Panc1 (cell line): ENCODE data around the gene AGPAT4. TPM values are rescaled to one million over a fixed set of nuclear protein-coding genes. Genes with fewer than 3 reads are reported as not detected.

Source experiments
- ATAC-seq: fragments of 200-7000 bp; cut with Tn5 transposase; 2 replicates; pipeline ENCODE4 v1.9.1; 2020; ENCODE audit warnings: mild to moderate bottlenecking, moderate library complexity
- BruUV-seq: library from RNA; stranded (reverse); fragments of 400-500 nt; replicated peaks from 2 replicates; lab custom pipeline; 2021; lab: Mats Ljungman, UMichigan
- CTCF ChIA-PET: fragments of 300-600 bp; sonication (Branson Sonifier 250); formaldehyde crosslinking; loops from one replicate; lab custom pipeline; 2022; ENCODE audit warnings: antibody characterized with exemption; lab: Charles Lee
- POLR2A ChIA-PET: fragments of 300-600 bp; sonication (Branson Sonifier 250); formaldehyde crosslinking; loops from one replicate; lab custom pipeline; 2022; ENCODE audit warnings: antibody characterized with exemption; lab: Charles Lee
- DNase-seq: peaks from one replicate; pipeline ENCODE4 v3.0.0-alpha.2; 2010; ENCODE audit warnings: low read depth, low spot score
- H3K27ac ChIP-seq: 2 replicates; pipeline ENCODE4 v1.5.1; 2011; ENCODE audit warnings: mild to moderate bottlenecking, low read length, inconsistent platforms
- H3K27me3 ChIP-seq: fragments of 200-500 bp; sonication (Bioruptor generic); 2 replicates; pipeline ENCODE4 v1.6.0; 2014; ENCODE audit warnings: low read length, inconsistent platforms; ENCODE audit not compliant: control insufficient read depth, insufficient read depth
- H3K36me3 ChIP-seq: fragments of 200-500 bp; sonication (Bioruptor generic); 2 replicates; pipeline ENCODE4 v1.5.1; 2014; ENCODE audit warnings: inconsistent platforms, mild to moderate bottlenecking, low read length, moderate library complexity; ENCODE audit not compliant: control insufficient read depth, insufficient read depth
- H3K4me1 ChIP-seq: 2 replicates; pipeline ENCODE4 v1.5.1; 2011; ENCODE audit warnings: inconsistent platforms, mild to moderate bottlenecking, low read length, moderate library complexity; ENCODE audit not compliant: control insufficient read depth, insufficient read depth
- H3K4me3 ChIP-seq, 2 experiments: 2 replicates each; pipeline ENCODE4 v1.5.1; 2011 to 2012; ENCODE audit warnings: low read depth in 2 of 2, low read length in 2 of 2, mild to moderate bottlenecking in 2 of 2, inconsistent platforms in 1 of 2, moderate library complexity in 1 of 2
- H3K9me3 ChIP-seq: fragments of 200-500 bp; sonication (Bioruptor generic); 2 replicates; pipeline ENCODE4 v1.5.1; 2014; ENCODE audit warnings: low read depth, mild to moderate bottlenecking, inconsistent platforms, low read length, moderate library complexity; ENCODE audit not compliant: control insufficient read depth, insufficient read depth
- POLR2AphosphoS5 ChIP-seq: IDR thresholded peaks from 2 replicates; pipeline ENCODE4 v1.6.1; 2012; ENCODE audit warnings: mild to moderate bottlenecking, low read depth, low read length, moderate library complexity
- SIN3A ChIP-seq: IDR thresholded peaks from 2 replicates; pipeline ENCODE4 v1.6.1; 2012; ENCODE audit warnings: low read depth, mild to moderate bottlenecking, low read length, moderate library complexity, borderline replicate concordance; ENCODE audit not compliant: insufficient read depth
- TCF7L2 ChIP-seq: IDR thresholded peaks from 2 replicates; pipeline ENCODE4 v1.6.1; 2011; ENCODE audit warnings: mild to moderate bottlenecking, low read depth, low read length, inconsistent platforms
- in situ Hi-C: cut with HindIII; loops from 2 replicates; pipeline ENCODE4 v1.10.0; 2016; ENCODE audit warnings: low sequenced_read_pairs, low pct_unique_long_range_greater_than_20kb
- intact Hi-C: fragments of 100-400 bp; cut with micrococcal nuclease; formaldehyde crosslinking; loops from one replicate; pipeline ENCODE4 v1.10.0; 2022; ENCODE audit not compliant: unreplicated experiment
- total RNA-seq: library from RNA; stranded (reverse); gene quantifications from one replicate; pipeline ENCODE4 v1.2.1, GENCODE V29; 2021; ENCODE audit not compliant: unreplicated experiment
- TF ChIP-seq, protein P1 (sequence below): fragments of 450-650 bp; IDR thresholded peaks from 2 replicates; pipeline ENCODE4 v1.5.1; 2017; ENCODE audit warnings: mild to moderate bottlenecking
- TF ChIP-seq, protein P2 (sequence below), 2 experiments: IDR thresholded peaks; 2 replicates each; pipeline ENCODE4 v1.6.1; 2011 to 2012; ENCODE audit warnings: low read depth in 2 of 2, control low read depth in 1 of 2, low read length in 1 of 2, mild to moderate bottlenecking in 1 of 2, moderate library complexity in 1 of 2; ENCODE audit not compliant: insufficient read depth in 1 of 2

The AGPAT4 gene
- total RNA-seq, 1 experiment from 2014 or later: 12.9 TPM

DNA sequence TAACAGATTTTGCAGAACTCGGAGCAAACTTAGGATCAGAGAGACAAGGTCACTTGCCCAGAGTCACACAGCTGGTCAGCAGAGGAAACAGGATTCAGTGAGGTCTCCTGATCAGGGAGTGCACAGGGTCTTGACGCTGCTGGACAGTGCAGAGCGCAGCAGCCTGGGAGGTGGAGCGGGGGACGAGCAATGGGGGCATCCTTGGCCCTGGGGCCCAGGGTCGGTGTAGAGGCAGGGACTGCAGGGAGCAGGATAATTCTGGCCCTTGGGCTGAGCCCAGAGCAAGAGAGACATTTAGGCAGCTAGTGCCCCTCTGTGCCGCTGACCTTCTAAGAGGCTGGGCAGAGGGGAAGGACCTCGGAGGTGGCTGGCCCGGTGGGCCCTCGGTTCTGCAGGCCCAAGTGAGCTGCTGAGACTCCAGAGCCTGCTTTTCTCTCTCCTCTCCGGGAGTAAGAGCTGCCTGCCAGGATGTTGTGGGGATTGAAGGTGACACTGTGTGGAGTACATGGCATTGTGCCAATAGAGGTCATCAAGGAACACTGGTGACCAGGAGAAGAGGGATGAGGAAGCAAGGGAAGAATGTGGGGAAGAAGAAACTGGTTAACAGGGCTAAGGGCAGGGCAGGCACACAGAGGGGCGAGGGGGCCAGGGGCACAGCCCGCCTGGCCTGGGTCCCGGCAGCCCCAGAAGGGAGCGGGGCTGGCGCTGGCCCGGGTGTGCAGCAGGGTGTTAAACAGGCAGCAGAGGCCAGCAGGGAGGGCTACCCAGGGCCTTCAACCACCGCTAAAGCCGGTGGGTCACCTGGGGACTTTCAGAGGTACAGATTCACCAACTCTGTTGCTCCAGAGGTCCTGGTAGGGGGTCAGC, 122.0 kb downstream of the AGPAT4 start:
- ATAC-seq (no peak), DNase-seq (no peak)
- intact Hi-C loops: loop anchor here (5.0 kb wide), 1 partner anchor 220 kb away; no protein-coding TSS in a partner anchor
- H3K27me3 ChIP-seq: no peaks in the 10 kb centered on the region
- POLR2A ChIA-PET: no interaction called here
- no peaks in the 10 kb centered on the region for H3K4me1 ChIP-seq
- H3K27ac ChIP-seq: no peak overlapping the region
- CTCF ChIA-PET: interaction anchor here (0.6 to 1.8 kb wide), 2 partner anchors 219 to 221 kb away, joined by 7 read pairs; no protein-coding TSS in a partner anchor
- H3K36me3 ChIP-seq: no peaks in the 10 kb centered on the region
- no TSS peak for BruUV-seq
- in situ Hi-C loops: no loop called here
- TF ChIP-seq TCF7L2: no peak
- TF ChIP-seq POLR2AphosphoS5: no peak
- TF ChIP-seq, protein P1, sequence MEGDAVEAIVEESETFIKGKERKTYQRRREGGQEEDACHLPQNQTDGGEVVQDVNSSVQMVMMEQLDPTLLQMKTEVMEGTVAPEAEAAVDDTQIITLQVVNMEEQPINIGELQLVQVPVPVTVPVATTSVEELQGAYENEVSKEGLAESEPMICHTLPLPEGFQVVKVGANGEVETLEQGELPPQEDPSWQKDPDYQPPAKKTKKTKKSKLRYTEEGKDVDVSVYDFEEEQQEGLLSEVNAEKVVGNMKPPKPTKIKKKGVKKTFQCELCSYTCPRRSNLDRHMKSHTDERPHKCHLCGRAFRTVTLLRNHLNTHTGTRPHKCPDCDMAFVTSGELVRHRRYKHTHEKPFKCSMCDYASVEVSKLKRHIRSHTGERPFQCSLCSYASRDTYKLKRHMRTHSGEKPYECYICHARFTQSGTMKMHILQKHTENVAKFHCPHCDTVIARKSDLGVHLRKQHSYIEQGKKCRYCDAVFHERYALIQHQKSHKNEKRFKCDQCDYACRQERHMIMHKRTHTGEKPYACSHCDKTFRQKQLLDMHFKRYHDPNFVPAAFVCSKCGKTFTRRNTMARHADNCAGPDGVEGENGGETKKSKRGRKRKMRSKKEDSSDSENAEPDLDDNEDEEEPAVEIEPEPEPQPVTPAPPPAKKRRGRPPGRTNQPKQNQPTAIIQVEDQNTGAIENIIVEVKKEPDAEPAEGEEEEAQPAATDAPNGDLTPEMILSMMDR: no peak
- TF ChIP-seq, protein P2, sequence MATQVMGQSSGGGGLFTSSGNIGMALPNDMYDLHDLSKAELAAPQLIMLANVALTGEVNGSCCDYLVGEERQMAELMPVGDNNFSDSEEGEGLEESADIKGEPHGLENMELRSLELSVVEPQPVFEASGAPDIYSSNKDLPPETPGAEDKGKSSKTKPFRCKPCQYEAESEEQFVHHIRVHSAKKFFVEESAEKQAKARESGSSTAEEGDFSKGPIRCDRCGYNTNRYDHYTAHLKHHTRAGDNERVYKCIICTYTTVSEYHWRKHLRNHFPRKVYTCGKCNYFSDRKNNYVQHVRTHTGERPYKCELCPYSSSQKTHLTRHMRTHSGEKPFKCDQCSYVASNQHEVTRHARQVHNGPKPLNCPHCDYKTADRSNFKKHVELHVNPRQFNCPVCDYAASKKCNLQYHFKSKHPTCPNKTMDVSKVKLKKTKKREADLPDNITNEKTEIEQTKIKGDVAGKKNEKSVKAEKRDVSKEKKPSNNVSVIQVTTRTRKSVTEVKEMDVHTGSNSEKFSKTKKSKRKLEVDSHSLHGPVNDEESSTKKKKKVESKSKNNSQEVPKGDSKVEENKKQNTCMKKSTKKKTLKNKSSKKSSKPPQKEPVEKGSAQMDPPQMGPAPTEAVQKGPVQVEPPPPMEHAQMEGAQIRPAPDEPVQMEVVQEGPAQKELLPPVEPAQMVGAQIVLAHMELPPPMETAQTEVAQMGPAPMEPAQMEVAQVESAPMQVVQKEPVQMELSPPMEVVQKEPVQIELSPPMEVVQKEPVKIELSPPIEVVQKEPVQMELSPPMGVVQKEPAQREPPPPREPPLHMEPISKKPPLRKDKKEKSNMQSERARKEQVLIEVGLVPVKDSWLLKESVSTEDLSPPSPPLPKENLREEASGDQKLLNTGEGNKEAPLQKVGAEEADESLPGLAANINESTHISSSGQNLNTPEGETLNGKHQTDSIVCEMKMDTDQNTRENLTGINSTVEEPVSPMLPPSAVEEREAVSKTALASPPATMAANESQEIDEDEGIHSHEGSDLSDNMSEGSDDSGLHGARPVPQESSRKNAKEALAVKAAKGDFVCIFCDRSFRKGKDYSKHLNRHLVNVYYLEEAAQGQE (IDR thresholded peaks at IDR 0.05; ENCODE audit: insufficient read depth in 1 of 2, low read depth in 2 of 2, low read length in 1 of 2): no peak
- TF ChIP-seq SIN3A: no peak
- no peaks in the 10 kb centered on the region for H3K9me3 ChIP-seq
- no peak overlapping the region for H3K4me3 ChIP-seq

GRCh38 chr6:161151059-161151645, 122.7 kb downstream of the AGPAT4 start:
- DNase-seq: no peak
- no peaks in the 10 kb centered on the region for H3K9me3 ChIP-seq
- TF ChIP-seq, protein P2 (IDR thresholded peaks at IDR 0.05; ENCODE audit: insufficient read depth in 1 of 2, low read depth in 2 of 2, low read length in 1 of 2): no peak
- TF ChIP-seq TCF7L2 (no peak), POLR2AphosphoS5 (no peak), SIN3A (no peak)
- TF ChIP-seq, protein P1: no peak
- no TSS peak for BruUV-seq
- intact Hi-C loops (loop anchor here (5.0 kb wide), 1 partner anchor 221 kb away; no protein-coding TSS in a partner anchor), in situ Hi-C loops (no loop called here)
- CTCF ChIA-PET: no interaction called here
- no peak overlapping the region for H3K4me3 ChIP-seq
- POLR2A ChIA-PET: no interaction called here
- H3K27ac ChIP-seq: no peak overlapping the region
- H3K27me3 ChIP-seq: no peaks in the 10 kb centered on the region
- no peaks in the 10 kb centered on the region for H3K36me3 ChIP-seq
- no peaks in the 10 kb centered on the region for H3K4me1 ChIP-seq
- no peak for ATAC-seq
